HCT116 (cell line): ENCODE data around the gene SORT1.

Experiments
- EZH2 ChIP-seq: fragments of 200-600 bp; sonication (generic); IDR thresholded peaks from 2 replicates; pipeline ENCODE4 v1.6.1; 2017; ENCODE audit warnings: antibody characterized with exemption, mixed run types
- JUND ChIP-seq: IDR thresholded peaks from 2 replicates; pipeline ENCODE4 v1.6.1; 2012
- RAD21 ChIP-seq: IDR thresholded peaks from 2 replicates; pipeline ENCODE4 v1.6.1; 2012; ENCODE audit warnings: low read depth, mild to moderate bottlenecking
- TF ChIP-seq, protein P1 (sequence below), 3 experiments: fragments of 200-600 bp in 1 of 3; sonication (generic) in 1 of 3; IDR thresholded peaks in 2 of 3; conservative IDR thresholded peaks in 1 of 3; 2 replicates each; pipeline ENCODE4 v1.5.1; 2012 to 2017; ENCODE audit warnings: low read depth in 2 of 3, low read length in 2 of 3, antibody characterized with exemption in 1 of 3, borderline replicate concordance in 1 of 3, control low read depth in 1 of 3, mild to moderate bottlenecking in 1 of 3, mixed read lengths in 1 of 3, mixed run types in 1 of 3, moderate library complexity in 1 of 3; ENCODE audit not compliant: insufficient read depth in 1 of 3
- TF ChIP-seq, protein P2 (sequence below): IDR thresholded peaks from 2 replicates; pipeline ENCODE4 v1.6.1; 2012; ENCODE audit warnings: low read depth

DNA sequence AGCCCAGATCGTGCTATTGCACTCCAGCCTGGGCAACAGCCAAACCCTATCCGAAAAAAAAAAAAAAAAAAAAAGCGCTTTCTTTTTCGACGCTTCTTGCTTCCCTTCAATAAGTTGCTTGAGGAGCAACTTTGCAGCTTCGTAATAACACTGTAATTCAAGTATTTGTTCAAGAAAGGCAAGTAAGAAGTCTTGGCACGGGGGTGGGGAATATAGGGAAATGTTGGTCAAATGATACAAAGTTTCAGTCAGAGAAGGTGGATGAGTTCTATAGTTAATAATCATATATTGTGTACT lies 29.4 kb upstream of the SORT1 start:
- TF ChIP-seq, protein P1, sequence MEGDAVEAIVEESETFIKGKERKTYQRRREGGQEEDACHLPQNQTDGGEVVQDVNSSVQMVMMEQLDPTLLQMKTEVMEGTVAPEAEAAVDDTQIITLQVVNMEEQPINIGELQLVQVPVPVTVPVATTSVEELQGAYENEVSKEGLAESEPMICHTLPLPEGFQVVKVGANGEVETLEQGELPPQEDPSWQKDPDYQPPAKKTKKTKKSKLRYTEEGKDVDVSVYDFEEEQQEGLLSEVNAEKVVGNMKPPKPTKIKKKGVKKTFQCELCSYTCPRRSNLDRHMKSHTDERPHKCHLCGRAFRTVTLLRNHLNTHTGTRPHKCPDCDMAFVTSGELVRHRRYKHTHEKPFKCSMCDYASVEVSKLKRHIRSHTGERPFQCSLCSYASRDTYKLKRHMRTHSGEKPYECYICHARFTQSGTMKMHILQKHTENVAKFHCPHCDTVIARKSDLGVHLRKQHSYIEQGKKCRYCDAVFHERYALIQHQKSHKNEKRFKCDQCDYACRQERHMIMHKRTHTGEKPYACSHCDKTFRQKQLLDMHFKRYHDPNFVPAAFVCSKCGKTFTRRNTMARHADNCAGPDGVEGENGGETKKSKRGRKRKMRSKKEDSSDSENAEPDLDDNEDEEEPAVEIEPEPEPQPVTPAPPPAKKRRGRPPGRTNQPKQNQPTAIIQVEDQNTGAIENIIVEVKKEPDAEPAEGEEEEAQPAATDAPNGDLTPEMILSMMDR (IDR thresholded peaks at IDR 0.05 in 2 of 3, conservative IDR thresholded peaks at IDR 0.05 in 1 of 3; ENCODE audit: borderline replicate concordance in 1 of 3, insufficient read depth in 1 of 3, low read depth in 2 of 3, low read length in 2 of 3): no peak
- no peak for TF ChIP-seq RAD21
- no peak for TF ChIP-seq JUND
- TF ChIP-seq, protein P2, sequence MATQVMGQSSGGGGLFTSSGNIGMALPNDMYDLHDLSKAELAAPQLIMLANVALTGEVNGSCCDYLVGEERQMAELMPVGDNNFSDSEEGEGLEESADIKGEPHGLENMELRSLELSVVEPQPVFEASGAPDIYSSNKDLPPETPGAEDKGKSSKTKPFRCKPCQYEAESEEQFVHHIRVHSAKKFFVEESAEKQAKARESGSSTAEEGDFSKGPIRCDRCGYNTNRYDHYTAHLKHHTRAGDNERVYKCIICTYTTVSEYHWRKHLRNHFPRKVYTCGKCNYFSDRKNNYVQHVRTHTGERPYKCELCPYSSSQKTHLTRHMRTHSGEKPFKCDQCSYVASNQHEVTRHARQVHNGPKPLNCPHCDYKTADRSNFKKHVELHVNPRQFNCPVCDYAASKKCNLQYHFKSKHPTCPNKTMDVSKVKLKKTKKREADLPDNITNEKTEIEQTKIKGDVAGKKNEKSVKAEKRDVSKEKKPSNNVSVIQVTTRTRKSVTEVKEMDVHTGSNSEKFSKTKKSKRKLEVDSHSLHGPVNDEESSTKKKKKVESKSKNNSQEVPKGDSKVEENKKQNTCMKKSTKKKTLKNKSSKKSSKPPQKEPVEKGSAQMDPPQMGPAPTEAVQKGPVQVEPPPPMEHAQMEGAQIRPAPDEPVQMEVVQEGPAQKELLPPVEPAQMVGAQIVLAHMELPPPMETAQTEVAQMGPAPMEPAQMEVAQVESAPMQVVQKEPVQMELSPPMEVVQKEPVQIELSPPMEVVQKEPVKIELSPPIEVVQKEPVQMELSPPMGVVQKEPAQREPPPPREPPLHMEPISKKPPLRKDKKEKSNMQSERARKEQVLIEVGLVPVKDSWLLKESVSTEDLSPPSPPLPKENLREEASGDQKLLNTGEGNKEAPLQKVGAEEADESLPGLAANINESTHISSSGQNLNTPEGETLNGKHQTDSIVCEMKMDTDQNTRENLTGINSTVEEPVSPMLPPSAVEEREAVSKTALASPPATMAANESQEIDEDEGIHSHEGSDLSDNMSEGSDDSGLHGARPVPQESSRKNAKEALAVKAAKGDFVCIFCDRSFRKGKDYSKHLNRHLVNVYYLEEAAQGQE: no peak
- TF ChIP-seq EZH2: no peak
